Activated effector memory CD4-positive, alpha-beta T cell treated with anti-CD3 and anti-CD28 coated beads, Interleukin-2, amount 50 U/mL, for 16 hours (primary cell): Measurements from ENCODE around the gene GNAL.
"Not testable (repeated sequence)": the region's sequence is repeated elsewhere in the genome, so short reads cannot be mapped to it uniquely, and the experiment has no call there.

Source experiments
- DNase-seq: peaks from one replicate; pipeline ENCODE4 v3.0.0-alpha.2; 2020

The GNAL gene

GRCh38 chr18:11854554-11854953 lies 165.5 kb downstream of the GNAL start:
- DNase-seq: not testable (repeated sequence)

- DNase-seq: no peak
Observed at GRCh38 chr18:11857177-11857887, 168.3 kb downstream of the GNAL start.

- no peak for DNase-seq
Observed at GRCh38 chr18:11859282-11859830, 170.3 kb downstream of the GNAL start.

GRCh38 chr18:11859903-11860407 lies 170.9 kb downstream of the GNAL start:
- DNase-seq: no peak

- no peak for DNase-seq
Observed at GRCh38 chr18:11860594-11861450, 171.8 kb downstream of the GNAL start.

GRCh38 chr18:11861583-11862288 lies 172.7 kb downstream of the GNAL start:
- DNase-seq: no peak

- DNase-seq: no peak
Observed at GRCh38 chr18:11862468-11863137, 173.5 kb downstream of the GNAL start.

- no peak for DNase-seq
Observed at GRCh38 chr18:11864471-11864870, 175.4 kb downstream of the GNAL start.

GRCh38 chr18:11865071-11865470 lies 176.0 kb downstream of the GNAL start:
- no peak for DNase-seq

- DNase-seq: no peak
Observed at GRCh38 chr18:11866329-11866728, 177.3 kb downstream of the GNAL start.

- DNase-seq: no peak
Observed at GRCh38 chr18:11866764-11867163, 177.7 kb downstream of the GNAL start.

- no peak for DNase-seq
Observed at GRCh38 chr18:11868230-11868629, 179.2 kb downstream of the GNAL start.

- no peak for DNase-seq
Observed at GRCh38 chr18:11871501-11871900, 182.4 kb downstream of the GNAL start.

- no peak for DNase-seq
Observed at GRCh38 chr18:11872479-11873136, 183.5 kb downstream of the GNAL start.

GRCh38 chr18:11873670-11874340 lies 184.7 kb downstream of the GNAL start:
- DNase-seq: no peak

GRCh38 chr18:11874676-11875075 lies 185.6 kb downstream of the GNAL start:
- DNase-seq: no peak

GRCh38 chr18:11877497-11878135 lies 188.6 kb downstream of the GNAL start:
- DNase-seq: no peak

- no peak for DNase-seq
Observed at GRCh38 chr18:11880586-11881304, 191.7 kb downstream of the GNAL start.

GRCh38 chr18:11882636-11883035 lies 193.6 kb downstream of the GNAL start:
- no peak for DNase-seq

- DNase-seq: no peak
Observed at GRCh38 chr18:11883153-11883552, 194.1 kb downstream of the GNAL start.
